Progenitor cell of endocrine pancreas (in vitro differentiated cells): ENCODE results near the gene LAMA5. TPM values are rescaled to one million over a fixed set of nuclear protein-coding genes. Genes with fewer than 3 reads are reported as not detected.
"Not testable (repeated sequence)": the region's sequence is repeated elsewhere in the genome, so short reads cannot be mapped to it uniquely, and the experiment has no call there.

Experiments
- DNase-seq: peaks from one replicate; pipeline ENCODE4 v3.0.0; 2021; ENCODE audit warnings: low spot score; ENCODE audit not compliant: unreplicated experiment
- H3K27ac Mint-ChIP-seq: 2 replicates; pipeline ENCODE4 v1.8.0; 2021; ENCODE audit warnings: mild to moderate bottlenecking, moderate library complexity, mixed read lengths
- H3K27me3 Mint-ChIP-seq: 2 replicates; pipeline ENCODE4 v1.8.0; 2021; ENCODE audit warnings: mixed read lengths
- H3K36me3 Mint-ChIP-seq: 2 replicates; pipeline ENCODE4 v1.8.0; 2022; ENCODE audit warnings: mixed read lengths; ENCODE audit not compliant: insufficient read depth
- H3K4me1 Mint-ChIP-seq: 2 replicates; pipeline ENCODE4 v1.8.0; 2021; ENCODE audit warnings: low read depth, mixed read lengths
- H3K4me3 Mint-ChIP-seq: 2 replicates; pipeline ENCODE4 v1.8.0; 2021; ENCODE audit warnings: low read depth, mild to moderate bottlenecking, moderate library complexity, mixed read lengths
- H3K9me3 Mint-ChIP-seq: 2 replicates; pipeline ENCODE4 v1.8.0; 2021; ENCODE audit warnings: low read depth, mixed read lengths
- CTCF ChIP-seq: fragments of 200-600 bp; sonication (generic); IDR thresholded peaks from one replicate; pipeline ENCODE4 v1.5.0; 2021; ENCODE audit warnings: antibody characterized with exemption, mild to moderate bottlenecking; ENCODE audit not compliant: unreplicated experiment
- total RNA-seq: library from RNA; stranded (reverse); gene quantifications from 2 replicates; pipeline ENCODE4 v1.2.1, GENCODE V29; 2021

LAMA5 gene
- total RNA-seq, 1 donor from 2014 or later = 252 TPM

- DNase-seq = peak; percentile 64
Observed at GRCh38 chr20:62376112-62377063, 9.3 kb upstream of the LAMA5 start.

GRCh38 chr20:62374331-62375152 is 7.4 kb upstream of the LAMA5 start:
- Mint-ChIP-seq H3K4me3 (no peak overlapping the region), H3K27ac (peak overlapping the region; percentile 89), H3K36me3 (peaks cover 4% of the 10 kb centered on the region), H3K9me3 (no peaks in the 10 kb centered on the region), H3K4me1 (peaks cover 19% of the 10 kb centered on the region), H3K27me3 (no peaks in the 10 kb centered on the region)
- TF ChIP-seq CTCF = no peak
- DNase-seq = no peak

More at GRCh38 chr20:62376112-62377063, 9.3 kb upstream of the LAMA5 start:
- TF ChIP-seq CTCF = peak; percentile 57
- Mint-ChIP-seq H3K4me1 (peaks cover 19% of the 10 kb centered on the region), H3K27me3 (no peaks in the 10 kb centered on the region), H3K4me3 (no peak overlapping the region), H3K36me3 (peaks cover 4% of the 10 kb centered on the region), H3K27ac (peak overlapping the region; percentile 90), H3K9me3 (no peaks in the 10 kb centered on the region)

GRCh38 chr20:62373631-62374179 is 6.6 kb upstream of the LAMA5 start:
- peaks cover 25% of the 10 kb centered on the region for H3K4me1 Mint-ChIP-seq
- not testable (repeated sequence) for DNase-seq, H3K4me3 Mint-ChIP-seq, H3K27ac Mint-ChIP-seq, H3K9me3 Mint-ChIP-seq, H3K36me3 Mint-ChIP-seq, H3K27me3 Mint-ChIP-seq

GRCh38 chr20:62372042-62372993 is 5.2 kb upstream of the LAMA5 start:
- H3K36me3 Mint-ChIP-seq = peaks cover 4% of the 10 kb centered on the region
- peaks cover 27% of the 10 kb centered on the region for H3K4me1 Mint-ChIP-seq
- no peak overlapping the region for H3K4me3 Mint-ChIP-seq
- no peak for DNase-seq
- no peaks in the 10 kb centered on the region for H3K27me3 Mint-ChIP-seq
- no peak for TF ChIP-seq CTCF
- no peak overlapping the region for H3K27ac Mint-ChIP-seq
- H3K9me3 Mint-ChIP-seq = no peaks in the 10 kb centered on the region

- Mint-ChIP-seq H3K27ac (no peak overlapping the region), H3K4me1 (peaks cover 21% of the 10 kb centered on the region), H3K27me3 (no peaks in the 10 kb centered on the region), H3K36me3 (peaks cover 2% of the 10 kb centered on the region), H3K4me3 (no peak overlapping the region), H3K9me3 (no peaks in the 10 kb centered on the region)
- no peak for TF ChIP-seq CTCF
- DNase-seq = no peak
Observed at GRCh38 chr20:62371588-62372041, 4.5 kb upstream of the LAMA5 start.
